SK-N-SH (cell line): Measurements from ENCODE around the gene TGFBR3. TPM values are rescaled to one million over a fixed set of nuclear protein-coding genes. Genes with fewer than 3 reads are reported as not detected.

Source experiments
- CTCF ChIA-PET: fragments of 300-600, 350-600 bp; formaldehyde crosslinking; extraction: SDS; loops from one replicate; lab custom pipeline; 2021; lab: Yijun Ruan, JAX
- POLR2A ChIA-PET: fragments of 350-600 bp; sonication (Branson Sonifier 250); formaldehyde crosslinking; extraction: SDS; loops from one replicate; lab custom pipeline; 2020; ENCODE audit warnings: antibody characterized with exemption, inconsistent platforms; lab: Yijun Ruan, JAX
- DNase-seq: peaks from one replicate; pipeline ENCODE4 v3.0.0; 2012
- H2AFZ ChIP-seq: fragments of 200-600 bp; sonication (generic); 2 replicates; pipeline ENCODE4 v1.8.1; 2016; ENCODE audit warnings: antibody characterized with exemption, mild to moderate bottlenecking, low read depth
- H3F3A ChIP-seq: fragments of 200-600 bp; sonication (generic); replicated peaks from 2 replicates; pipeline ENCODE3; 2016; ENCODE audit warnings: antibody characterized with exemption, mild to moderate bottlenecking; ENCODE audit not compliant: insufficient read depth
- H3K27ac ChIP-seq, 2 experiments: fragments of 200-500 bp in 1 of 2; fragments of 200-600 bp in 1 of 2; sonication (Bioruptor generic) in 1 of 2; sonication (generic), shearing (Covaris generic) in 1 of 2; 2 replicates each; pipeline versions ENCODE4 v1.5.1 to v1.6.1; 2014 to 2016; ENCODE audit warnings: low read depth in 2 of 2, inconsistent platforms in 1 of 2, low read length in 1 of 2, mild to moderate bottlenecking in 1 of 2, mixed read lengths in 1 of 2
- H3K27me3 ChIP-seq: fragments of 200-600 bp; sonication (generic), shearing (Covaris generic); 2 replicates; pipeline ENCODE4 v1.6.1; 2016; ENCODE audit warnings: mixed run types; ENCODE audit not compliant: insufficient read depth
- H3K36me3 ChIP-seq, 2 experiments: fragments of 200-500 bp in 1 of 2; fragments of 200-600 bp in 1 of 2; sonication (Bioruptor generic) in 1 of 2; sonication (generic) in 1 of 2; replicated peaks in 1 of 2; 2 replicates each; pipeline versions ENCODE3 to v1.5.1; 2014 to 2016; ENCODE audit warnings: low read length in 1 of 2, mild to moderate bottlenecking in 1 of 2; ENCODE audit not compliant: insufficient read depth in 2 of 2, control insufficient read depth in 1 of 2
- H3K4me1 ChIP-seq, 2 experiments: fragments of 200-500 bp in 1 of 2; fragments of 200-600 bp in 1 of 2; sonication (Bioruptor generic) in 1 of 2; sonication (generic), shearing (Covaris generic) in 1 of 2; 2 replicates each; pipeline versions ENCODE4 v1.5.1 to v1.6.1; 2014 to 2016; ENCODE audit warnings: low read depth in 1 of 2, low read length in 1 of 2, mixed run types in 1 of 2; ENCODE audit not compliant: insufficient read depth in 2 of 2, control insufficient read depth in 1 of 2
- H3K4me2 ChIP-seq: fragments of 200-600 bp; sonication (generic), shearing (Covaris generic); 2 replicates; pipeline ENCODE4 v1.6.1; 2017; ENCODE audit warnings: mixed run types
- H3K4me3 ChIP-seq, 2 experiments: fragments of 200-500 bp in 1 of 2; fragments of 200-600 bp in 1 of 2; sonication (Bioruptor generic) in 1 of 2; sonication (generic), shearing (Covaris generic) in 1 of 2; 2 replicates each; pipeline versions ENCODE4 v1.5.1 to v1.8.1; 2014 to 2016; ENCODE audit warnings: low read depth in 2 of 2, inconsistent platforms in 1 of 2, low read length in 1 of 2, mild to moderate bottlenecking in 1 of 2, mixed read lengths in 1 of 2, moderate library complexity in 1 of 2
- H3K79me2 ChIP-seq: fragments of 200-600 bp; sonication (generic); 2 replicates; pipeline ENCODE4 v1.8.1; 2017; ENCODE audit warnings: mild to moderate bottlenecking; ENCODE audit not compliant: insufficient read depth
- H3K9ac ChIP-seq: fragments of 200-600 bp; sonication (generic); 2 replicates; pipeline ENCODE4 v1.6.1; 2017; ENCODE audit warnings: mixed run types
- H3K9me2 ChIP-seq: fragments of 200-600 bp; sonication (generic); 2 replicates; pipeline ENCODE4 v1.6.1; 2017; ENCODE audit warnings: mixed run types
- H3K9me3 ChIP-seq: fragments of 200-600 bp; sonication (generic); 2 replicates; pipeline ENCODE4 v1.6.1; 2017; ENCODE audit warnings: mixed run types, mild to moderate bottlenecking, moderate library complexity
- H4K20me1 ChIP-seq: fragments of 200-600 bp; sonication (generic); 2 replicates; pipeline ENCODE4 v1.6.1; 2017; ENCODE audit warnings: mild to moderate bottlenecking, mixed run types; ENCODE audit not compliant: insufficient read depth
- CTCF ChIP-seq: fragments of 200-600 bp; sonication (generic); IDR thresholded peaks from 2 replicates; pipeline ENCODE4 v1.6.1; 2017; ENCODE audit warnings: antibody characterized with exemption, mild to moderate bottlenecking, moderate library complexity
- ELF1 ChIP-seq: IDR thresholded peaks from 2 replicates; pipeline ENCODE4 v1.4.0; 2012
- FOSL2 ChIP-seq: IDR thresholded peaks from 2 replicates; pipeline ENCODE4 v1.4.0; 2012; ENCODE audit warnings: low read depth, mild to moderate bottlenecking, moderate library complexity, borderline replicate concordance
- FOXM1 ChIP-seq: IDR thresholded peaks from 2 replicates; pipeline ENCODE4 v1.4.0; 2012; ENCODE audit warnings: low read depth, mild to moderate bottlenecking
- GATA2 ChIP-seq: sonication (generic); formaldehyde crosslinking; IDR thresholded peaks from 2 replicates; pipeline ENCODE4 v1.5.0; 2020; ENCODE audit warnings: mild to moderate bottlenecking, missing genetic modification reagents
- JUND ChIP-seq: IDR thresholded peaks from 2 replicates; pipeline ENCODE4 v1.4.0; 2012
- MEF2A ChIP-seq: IDR thresholded peaks from 2 replicates; pipeline ENCODE4 v1.4.0; 2012; ENCODE audit warnings: low read depth, borderline replicate concordance
- NRF1 ChIP-seq: IDR thresholded peaks from 2 replicates; pipeline ENCODE4 v1.6.1; 2012; ENCODE audit warnings: low read depth, mild to moderate bottlenecking, low read length
- PBX3 ChIP-seq: IDR thresholded peaks from 2 replicates; pipeline ENCODE4; 2012
- POLR2AphosphoS5 ChIP-seq: IDR thresholded peaks from 2 replicates; pipeline ENCODE4 v1.6.1; 2012; ENCODE audit warnings: low read depth, low read length
- REST ChIP-seq: IDR thresholded peaks from 2 replicates; pipeline ENCODE4 v1.6.1; 2012; ENCODE audit warnings: mild to moderate bottlenecking, low read depth, low read length, moderate library complexity
- RXRA ChIP-seq: IDR thresholded peaks from 2 replicates; pipeline ENCODE4 v1.4.0; 2012; ENCODE audit warnings: low read depth, mild to moderate bottlenecking, borderline replicate concordance
- SIN3A ChIP-seq: IDR thresholded peaks from 2 replicates; pipeline ENCODE4 v1.6.1; 2012; ENCODE audit warnings: low read depth, mild to moderate bottlenecking, low read length, moderate library complexity, borderline replicate concordance
- TAF1 ChIP-seq: IDR thresholded peaks from 2 replicates; pipeline ENCODE4 v1.6.1; 2012; ENCODE audit warnings: low read depth, mild to moderate bottlenecking, low read length, moderate library complexity, borderline replicate concordance
- TEAD4 ChIP-seq: IDR thresholded peaks from 2 replicates; pipeline ENCODE4 v1.4.0; 2012; ENCODE audit warnings: mild to moderate bottlenecking, borderline replicate concordance; ENCODE audit not compliant: insufficient read depth
- USF2 ChIP-seq: fragments of 150-350 bp; IDR thresholded peaks from 2 replicates; pipeline ENCODE4 v1.6.1; 2017; ENCODE audit warnings: antibody characterized with exemption, low read length, low read depth, borderline replicate concordance
- WGBS: methylation state at CpG from one replicate; pipeline ENCODE4 v1.1.6; 2017; ENCODE audit warnings: low lambda C conversion rate; 5-methylcytosine and 5-hydroxymethylcytosine counted together
- polyA plus RNA-seq, 3 experiments: library from polyadenylated mRNA; depleted of rRNA; stranded (reverse); fragments of >200 nt; gene quantifications; 2 replicates each; pipeline ENCODE4 v1.2.3, GENCODE V29; 2012

The TGFBR3 gene
- polyA plus RNA-seq, 1 of the 3 experiments (the other 2 are of a cell fraction), result 0.07 TPM

GRCh38 chr1:91718368-91718767, 167.6 kb downstream of the TGFBR3 start:
- Histone ChIP-seq H4K20me1 (no peaks in the 10 kb centered on the region), H3K4me2 (no peak overlapping the region), H3K4me3 (no peak overlapping the region), H3F3A (no peaks in the 10 kb centered on the region), H3K9ac (no peak overlapping the region), H3K36me3 (no peaks in the 10 kb centered on the region), H2AFZ (no peak overlapping the region), H3K27me3 (peaks cover 25% of the 10 kb centered on the region; the same call in 1 of the 2 replicates), H3K27ac (no peak overlapping the region), H3K4me1 (no peaks in the 10 kb centered on the region), H3K9me3 (no peaks in the 10 kb centered on the region), H3K79me2 (no peaks in the 10 kb centered on the region), H3K9me2 (no peaks in the 10 kb centered on the region)
- 10% methylated on average over 2 of the region's 2 CpGs for WGBS
- POLR2A ChIA-PET, result no interaction called here
- no peak for DNase-seq
- no peak for TF ChIP-seq TAF1
- no peak for TF ChIP-seq USF2
- no peak for TF ChIP-seq RXRA
- TF ChIP-seq PBX3, result no peak
- TF ChIP-seq SIN3A, result no peak
- TF ChIP-seq FOSL2, result no peak
- TF ChIP-seq FOXM1, result no peak
- TF ChIP-seq NRF1, result no peak
- TF ChIP-seq JUND, result no peak
- TF ChIP-seq ELF1, result no peak
- TF ChIP-seq CTCF, result no peak
- no peak for TF ChIP-seq REST
- TF ChIP-seq POLR2AphosphoS5, result no peak
- TF ChIP-seq TEAD4, result no peak
- no peak for TF ChIP-seq GATA2 (CRISPR knock-in tag)
- TF ChIP-seq MEF2A, result no peak
- CTCF ChIA-PET, result no interaction called here
